Putamen (tissue), 1 donor: ENCODE measurements around the gene BABAM2.
"Not testable (repeated sequence)": the region's sequence is repeated elsewhere in the genome, so short reads cannot be mapped to it uniquely, and the experiment has no call there.

Experiments used
- DNase-seq: peaks from one replicate; pipeline ENCODE4 v3.0.0-alpha.2; 2016; ENCODE audit warnings: low spot score

Gene BABAM2

GRCh38 chr2:28316546-28317335 lies 426.2 kb downstream of the BABAM2 start:
- no peak for DNase-seq

GRCh38 chr2:28317390-28317789 lies 426.9 kb downstream of the BABAM2 start:
- no peak for DNase-seq

DNA sequence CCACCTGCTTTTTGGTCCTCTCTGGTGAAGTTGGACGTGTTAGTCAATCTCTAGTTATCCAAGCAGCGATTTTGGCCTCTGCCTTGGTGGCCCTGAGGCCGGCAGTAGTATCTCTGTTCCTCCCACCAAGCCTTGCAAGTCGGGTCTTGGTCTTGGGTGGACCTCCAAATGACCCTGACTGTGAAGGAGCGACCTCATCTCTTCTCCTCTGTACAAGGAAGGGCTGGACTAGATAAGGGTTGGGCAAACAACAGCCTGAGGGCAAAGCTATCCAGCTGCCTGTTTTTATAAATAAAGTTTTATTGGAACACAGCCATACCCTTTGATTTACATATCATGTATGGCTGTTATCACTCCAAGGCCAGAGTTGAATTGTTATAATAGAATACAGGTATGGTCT lies 427.5 kb downstream of the BABAM2 start:
- DNase-seq: no peak

- no peak for DNase-seq
These were observed 428.1 kb downstream of the BABAM2 start for GRCh38 chr2:28318462-28319117.

DNA sequence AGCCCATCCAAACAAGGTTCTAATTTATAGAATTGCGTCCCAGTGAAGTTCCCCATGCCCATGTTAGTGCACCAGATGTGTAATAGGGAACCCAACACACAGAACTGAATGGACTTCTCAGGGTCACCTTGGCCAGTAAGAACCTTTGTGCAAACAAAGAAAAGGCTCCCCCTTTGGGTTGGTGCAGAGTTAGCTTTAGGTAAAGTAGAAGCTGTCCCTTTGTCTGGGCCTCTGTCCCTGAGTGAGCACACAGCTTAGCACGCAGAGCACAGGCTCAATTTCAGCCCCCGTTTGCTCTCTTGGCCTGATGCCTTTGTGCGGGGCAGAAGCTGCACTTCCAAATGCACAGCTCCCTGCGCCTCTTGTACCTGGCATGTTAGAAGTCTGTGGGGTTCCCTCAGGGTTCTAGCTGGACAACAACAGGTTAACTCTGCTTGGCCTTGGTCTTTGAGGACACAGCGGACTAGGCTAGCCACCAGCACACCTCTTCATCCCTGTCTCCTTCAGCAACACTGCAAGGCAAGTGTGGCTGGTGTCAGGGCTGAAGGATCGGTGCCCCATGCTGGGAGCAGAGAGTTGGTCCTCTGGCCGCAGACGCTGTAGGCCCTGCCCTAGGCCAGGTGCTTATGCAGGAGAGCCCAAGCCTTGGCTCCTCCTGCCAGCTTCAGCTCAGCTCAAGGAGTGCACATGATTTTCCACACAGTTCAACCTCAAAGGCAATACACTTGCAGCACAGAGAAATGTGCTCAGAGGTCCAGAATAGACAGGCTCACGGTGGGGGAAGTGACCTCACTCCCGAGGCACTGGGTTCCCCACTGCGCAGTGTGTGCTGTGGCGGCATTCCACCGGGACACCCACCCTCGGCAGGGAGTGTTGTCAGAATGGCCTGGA lies 428.8 kb downstream of the BABAM2 start:
- no peak for DNase-seq

DNA sequence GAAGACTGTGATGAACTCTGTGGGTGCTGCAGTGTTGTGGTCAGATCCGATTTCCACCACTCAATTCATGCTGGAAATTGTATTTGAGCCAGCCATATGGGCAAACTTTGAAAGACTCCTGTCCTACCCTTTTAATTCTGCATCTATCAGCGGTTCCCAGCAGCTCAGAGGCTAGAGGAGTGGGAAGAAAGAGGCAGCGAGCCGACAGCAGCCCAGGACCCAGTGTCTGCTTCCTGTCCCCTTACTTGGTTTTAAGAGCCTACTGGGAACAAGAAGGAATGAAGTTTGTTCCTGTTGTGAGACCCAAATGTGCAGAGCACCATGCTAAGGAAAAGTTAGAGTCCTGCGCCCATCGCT lies 429.5 kb downstream of the BABAM2 start:
- DNase-seq: no peak

DNA sequence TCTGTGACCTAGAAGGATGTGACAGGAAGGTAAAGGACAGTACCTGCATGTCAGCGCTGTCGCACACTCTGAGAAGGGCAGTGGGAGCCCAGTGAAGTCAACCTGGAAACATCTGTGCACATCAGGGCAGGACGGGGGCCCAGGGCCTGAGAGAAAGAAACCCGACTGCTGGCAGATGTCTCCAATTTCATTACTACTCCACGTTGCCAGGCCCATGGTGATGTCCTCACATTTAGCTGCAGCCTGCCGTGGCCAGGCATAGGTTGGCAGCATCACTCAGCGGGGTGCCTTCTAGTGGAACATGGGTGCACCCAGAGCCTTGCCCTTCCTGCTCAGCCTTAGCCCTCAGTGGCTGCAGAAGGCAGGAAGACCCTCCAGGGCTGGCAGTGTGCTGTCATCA lies 429.8 kb downstream of the BABAM2 start:
- DNase-seq: no peak

DNA sequence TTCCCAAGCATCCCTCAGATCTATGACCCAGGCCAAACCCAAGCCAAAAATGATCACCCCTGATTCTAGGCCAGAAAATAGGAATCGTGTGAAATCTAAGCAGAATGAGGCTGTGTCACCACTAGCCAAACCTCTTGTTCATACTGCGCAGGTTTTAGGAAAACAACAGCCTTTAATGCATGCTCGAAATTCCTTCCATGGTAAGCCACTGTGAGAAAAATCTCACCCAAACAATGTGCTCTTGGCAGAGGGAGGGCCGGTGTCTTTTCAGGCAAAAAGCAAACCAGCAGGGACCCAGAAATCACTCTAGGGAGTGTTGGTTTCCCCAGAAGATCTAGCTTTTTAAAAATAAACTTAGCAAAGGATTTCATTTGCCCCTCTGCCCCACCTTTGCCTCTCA lies 430.9 kb downstream of the BABAM2 start:
- DNase-seq: no peak

GRCh38 chr2:28322051-28322450 lies 431.5 kb downstream of the BABAM2 start:
- DNase-seq: no peak

- DNase-seq: no peak
These were observed 431.9 kb downstream of the BABAM2 start for GRCh38 chr2:28322456-28322855.

GRCh38 chr2:28322981-28323396 lies 432.5 kb downstream of the BABAM2 start:
- no peak for DNase-seq

- DNase-seq: no peak
These were observed 434.6 kb downstream of the BABAM2 start for GRCh38 chr2:28325173-28325566.

DNA sequence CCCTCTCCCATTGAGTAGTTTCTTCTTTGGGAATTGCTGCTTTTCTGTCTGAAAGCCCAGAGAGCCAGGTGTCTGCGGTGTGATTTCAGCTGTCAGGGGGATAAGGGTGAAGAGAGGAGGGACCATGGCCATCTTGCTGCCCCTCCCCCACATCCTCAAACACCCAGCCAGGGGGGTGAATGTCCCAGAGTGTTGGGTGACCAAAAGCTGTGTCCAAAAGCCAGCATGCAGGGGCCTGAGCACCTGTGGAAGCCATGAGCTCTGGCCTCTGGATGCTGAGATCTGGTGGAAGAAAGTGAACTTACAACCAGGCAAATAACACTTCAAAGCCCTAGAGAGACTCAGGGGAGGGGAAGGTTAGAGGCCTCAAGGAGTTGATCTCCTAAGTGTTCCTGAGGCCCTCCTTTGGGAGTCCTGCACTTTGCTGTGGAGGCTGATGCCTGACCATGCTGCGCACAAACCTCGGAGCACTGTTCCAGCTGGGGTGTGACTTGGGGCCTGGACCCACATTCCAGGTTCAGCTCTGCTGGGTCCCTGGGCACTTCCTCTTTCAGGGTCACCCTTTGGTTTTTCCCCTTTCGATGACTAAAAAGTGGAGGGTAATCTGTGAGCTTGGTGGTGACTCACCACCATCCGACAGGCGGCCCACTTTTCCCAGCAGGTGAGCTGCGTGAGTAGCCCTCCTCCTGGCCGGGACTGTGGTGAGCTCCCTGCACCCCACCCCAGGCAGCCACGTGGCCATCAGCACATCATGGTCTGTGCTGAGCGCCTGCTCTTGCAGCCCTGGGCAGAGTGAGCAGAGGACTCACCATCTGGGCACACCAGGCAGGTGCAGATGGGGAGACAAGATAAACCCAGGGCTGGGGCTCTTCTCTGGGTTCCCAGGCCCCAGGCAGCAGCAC lies 435.3 kb downstream of the BABAM2 start:
- DNase-seq: no peak

DNA sequence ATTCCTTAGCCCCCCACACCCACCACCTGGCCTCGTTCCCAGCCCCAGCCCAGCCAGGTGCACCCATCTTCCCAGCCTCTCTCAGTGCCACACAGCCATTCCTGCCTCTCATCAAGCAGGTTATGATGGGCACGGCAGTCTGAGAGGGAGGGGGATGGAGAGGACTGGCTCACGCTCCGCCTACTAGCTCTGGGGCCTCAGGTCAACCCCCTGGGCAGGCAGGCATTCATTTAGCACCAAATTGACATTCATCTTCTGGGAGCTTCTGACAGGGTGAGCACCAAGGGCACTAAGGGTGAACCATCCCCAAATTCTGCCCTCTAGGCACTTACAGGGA lies 435.9 kb downstream of the BABAM2 start:
- no peak for DNase-seq

DNA sequence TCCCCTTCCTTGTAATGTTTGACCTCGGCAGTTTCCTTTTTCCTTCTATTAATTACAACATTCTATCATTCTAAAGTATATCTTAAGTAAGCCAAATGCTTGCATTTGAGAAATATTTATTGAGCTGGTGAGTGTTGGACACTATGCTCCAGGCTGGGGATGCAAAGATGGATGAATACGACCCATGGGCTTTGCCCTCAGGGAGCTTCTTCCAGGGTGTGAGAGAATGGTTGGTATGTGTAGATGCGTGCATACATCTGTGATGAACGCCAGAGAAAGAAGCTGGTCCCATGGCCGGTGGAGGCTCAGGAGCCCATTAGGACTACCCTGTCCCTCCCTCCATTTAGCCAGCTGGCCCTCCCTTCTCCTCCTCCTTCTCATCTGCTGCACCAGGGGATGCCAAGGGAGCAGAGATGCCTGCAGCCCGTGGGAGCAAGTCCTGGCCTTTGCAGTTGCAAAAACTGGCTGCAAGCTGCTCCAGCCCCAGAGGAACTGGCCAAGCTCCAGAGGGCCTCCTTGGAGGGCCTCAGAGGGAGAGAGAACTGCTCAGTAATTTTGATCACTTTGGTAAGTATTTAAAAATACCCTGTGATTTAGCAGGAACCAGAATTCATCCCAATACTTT lies 436.5 kb downstream of the BABAM2 start:
- DNase-seq: no peak

DNA sequence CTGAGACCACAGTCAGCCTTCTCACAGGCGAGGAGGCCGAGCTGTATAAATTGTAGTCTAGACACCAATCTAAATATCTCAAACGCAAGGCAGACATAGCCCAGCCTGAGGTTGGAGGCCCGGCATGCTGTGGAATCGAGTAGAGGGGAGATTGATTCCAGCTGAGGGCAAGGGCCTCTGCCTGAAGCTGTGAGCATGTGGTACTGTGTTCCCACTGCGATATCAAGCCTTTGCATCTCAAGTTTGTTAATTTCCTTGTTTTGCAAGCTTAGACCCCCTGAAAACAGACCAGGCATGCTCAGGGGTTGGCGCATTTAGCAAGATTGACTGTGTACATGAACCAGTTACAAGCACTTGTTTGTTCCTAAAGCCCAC lies 437.0 kb downstream of the BABAM2 start:
- no peak for DNase-seq

DNA sequence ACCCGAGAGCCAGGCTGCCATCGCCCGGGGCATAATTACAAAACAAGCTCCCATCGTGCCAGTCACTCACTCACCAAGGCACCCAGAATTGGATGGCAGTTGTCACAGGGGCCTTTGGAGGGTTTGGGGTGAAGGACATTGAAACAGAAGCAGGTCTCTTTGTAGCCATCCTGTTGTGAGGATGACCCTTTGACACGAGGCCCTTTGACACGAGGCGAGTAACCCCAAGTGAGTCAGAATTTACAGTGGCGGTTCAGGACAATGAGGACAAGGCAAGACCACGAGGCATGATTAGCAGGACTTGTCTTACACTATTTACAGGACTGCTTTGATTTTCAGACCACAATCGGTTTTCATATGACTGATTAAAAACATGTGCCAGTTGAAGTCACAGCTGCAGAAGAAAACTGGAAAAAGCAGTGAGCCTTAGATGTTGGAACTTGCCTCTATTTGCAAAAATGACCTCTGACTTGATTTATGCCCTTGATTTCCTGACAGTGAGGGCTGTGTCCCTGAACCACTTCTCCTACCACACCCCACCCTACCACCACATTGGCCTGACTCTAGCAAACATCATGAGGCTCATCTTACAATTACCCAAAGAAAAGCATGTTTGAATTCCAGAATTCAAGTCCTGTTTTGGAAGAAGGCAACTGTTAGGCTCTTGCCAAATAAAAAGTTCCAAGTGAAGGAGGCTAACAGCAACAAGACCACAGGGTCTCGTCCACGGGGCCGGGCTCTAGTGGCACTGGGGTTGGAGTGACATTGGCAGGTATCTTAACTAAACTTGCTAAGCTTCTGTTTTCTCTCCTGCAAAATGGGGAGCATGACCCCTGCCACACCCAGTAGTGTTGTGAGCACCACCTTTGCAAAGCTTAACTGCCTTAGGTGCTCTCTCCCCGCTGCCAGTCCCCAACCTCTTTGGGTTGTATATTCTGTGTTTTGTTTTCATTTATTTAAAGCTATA lies 437.7 kb downstream of the BABAM2 start:
- DNase-seq: no peak

DNA sequence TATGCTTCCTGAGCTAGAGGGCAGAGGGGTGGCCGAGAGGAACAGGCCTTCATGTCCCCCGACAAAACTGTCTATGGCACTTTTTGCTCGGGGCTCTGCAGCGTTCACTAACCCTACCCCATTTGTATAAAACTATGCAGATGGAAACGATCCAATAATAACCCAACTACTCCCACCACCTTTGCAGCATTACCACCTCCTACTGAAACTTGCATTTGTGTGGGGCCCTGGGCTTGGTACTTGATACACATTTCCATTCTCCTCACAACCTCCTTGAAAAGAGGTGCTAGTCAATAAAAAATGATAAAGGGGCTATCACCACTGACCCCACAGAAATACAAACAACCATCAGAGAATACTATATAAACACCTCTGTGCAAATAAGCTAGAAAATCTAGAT lies 438.7 kb downstream of the BABAM2 start:
- DNase-seq: no peak

DNA sequence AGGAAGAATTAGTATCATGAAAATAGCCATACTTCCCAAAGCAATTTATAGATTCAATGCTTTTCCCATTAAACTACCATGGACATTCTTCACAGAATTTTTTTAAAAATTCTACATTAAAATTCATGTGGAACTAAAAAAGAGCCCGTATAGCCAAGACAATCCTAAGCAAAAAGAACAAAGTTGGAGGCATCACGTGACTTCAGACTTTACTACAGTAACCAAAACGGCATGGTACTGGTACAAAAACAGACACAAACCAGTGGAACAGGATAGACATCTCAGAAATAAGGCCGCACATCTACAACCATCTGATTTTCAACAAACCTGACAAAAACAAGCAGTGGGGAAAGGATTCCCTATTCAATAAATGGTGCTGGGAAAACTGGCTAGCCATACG lies 440.2 kb downstream of the BABAM2 start:
- not testable (repeated sequence) for DNase-seq

- not testable (repeated sequence) for DNase-seq
These were observed 441.3 kb downstream of the BABAM2 start for GRCh38 chr2:28331797-28332196.
